ENCODE data around the gene PNPLA7.
"Not testable (repeated sequence)": the region's sequence is repeated elsewhere in the genome, so short reads cannot be mapped to it uniquely, and the experiment has no call there.

Gene PNPLA7

DNA sequence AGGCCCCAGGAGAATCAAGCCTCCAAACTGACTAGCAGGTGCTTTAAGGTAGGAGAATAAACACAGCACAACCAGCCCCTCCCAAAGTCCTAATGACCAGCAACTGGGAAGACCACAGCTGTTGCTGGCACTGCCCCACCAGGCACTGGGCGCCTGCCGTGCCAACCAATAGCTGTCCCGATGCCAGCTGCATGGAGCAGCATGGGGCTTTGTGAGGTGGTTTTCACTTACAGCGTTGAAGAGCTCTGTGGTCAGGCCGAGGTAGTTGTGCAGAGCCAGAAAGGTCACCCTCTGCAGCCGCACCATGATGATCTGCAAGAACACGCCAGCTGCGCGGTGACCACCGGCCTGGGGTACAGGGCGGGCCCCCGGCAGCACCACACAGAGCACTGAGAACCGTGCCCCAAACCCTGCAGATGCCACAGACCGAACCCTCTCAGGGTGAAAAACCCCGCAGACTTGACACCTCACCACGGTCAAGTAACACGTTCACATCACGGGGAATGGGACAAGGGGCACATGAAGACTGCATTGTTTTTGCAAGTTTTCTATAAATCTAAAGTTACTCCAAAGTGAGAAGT, 28.7 kb downstream of the PNPLA7 start:
- H3K27me3 Mint-ChIP-seq = no peaks in the 10 kb centered on the region
- DNase-seq = no peak
- H3K9me3 Mint-ChIP-seq = no peaks in the 10 kb centered on the region
- CTCF ChIA-PET = no interaction called here
- peaks cover 5% of the 10 kb centered on the region for H3K4me1 Mint-ChIP-seq
- no peak overlapping the region for H3K27ac Mint-ChIP-seq
- H3K4me3 Mint-ChIP-seq = no peak overlapping the region
- no peaks in the 10 kb centered on the region for H3K36me3 Mint-ChIP-seq

DNA sequence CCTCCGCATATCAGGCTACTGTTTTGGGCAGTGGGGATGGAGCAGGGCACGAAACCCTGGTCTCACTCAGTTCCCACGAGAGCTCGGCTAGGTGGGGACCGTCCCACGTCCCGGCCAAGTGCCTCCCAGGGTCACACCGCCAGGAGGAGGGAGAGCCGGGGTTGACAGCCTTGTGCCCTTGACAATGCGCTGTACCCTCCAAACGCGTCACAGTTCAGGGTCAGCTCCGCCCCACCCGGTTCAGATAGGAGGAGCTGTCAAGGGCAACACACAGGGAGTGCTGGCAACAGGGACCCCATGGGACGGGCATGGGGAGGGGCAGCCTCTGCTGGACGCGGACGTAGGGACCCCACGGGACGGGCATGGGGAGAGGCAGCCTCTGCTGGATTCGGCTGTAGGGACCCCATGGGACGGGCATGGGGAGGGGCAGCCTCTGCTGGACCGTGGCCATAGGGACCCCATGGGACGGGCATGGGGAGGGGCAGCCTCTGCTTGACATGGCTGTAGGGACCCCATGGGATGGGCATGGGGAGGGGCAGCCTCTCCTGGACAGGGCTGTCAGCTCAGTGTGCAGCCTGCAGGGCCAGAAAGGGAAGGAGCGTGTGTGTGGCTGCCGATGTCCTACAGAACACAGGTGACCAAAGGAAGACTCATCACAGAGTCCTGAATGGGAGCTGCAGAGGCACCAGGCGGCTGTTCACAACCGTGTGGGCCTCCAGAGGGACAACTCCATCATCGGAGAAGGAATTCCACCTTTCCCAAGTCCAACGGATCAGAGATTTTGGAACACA, 29.4 kb downstream of the PNPLA7 start:
- Mint-ChIP-seq H3K27ac (no peak overlapping the region), H3K9me3 (no peaks in the 10 kb centered on the region), H3K4me1 (peaks cover 5% of the 10 kb centered on the region), H3K36me3 (no peaks in the 10 kb centered on the region), H3K4me3 (no peak overlapping the region), H3K27me3 (no peaks in the 10 kb centered on the region)
- no peak for DNase-seq
- CTCF ChIA-PET = no interaction called here

- DNase-seq = no peak
- no peaks in the 10 kb centered on the region for H3K36me3 Mint-ChIP-seq
- H3K27ac Mint-ChIP-seq = no peak overlapping the region
- H3K4me1 Mint-ChIP-seq = no peaks in the 10 kb centered on the region
- H3K9me3 Mint-ChIP-seq = no peaks in the 10 kb centered on the region
- CTCF ChIA-PET = no interaction called here
- H3K4me3 Mint-ChIP-seq = no peak overlapping the region
- H3K27me3 Mint-ChIP-seq = no peaks in the 10 kb centered on the region
Measured at GRCh38 chr9:137519553-137519952, 30.6 kb downstream of the PNPLA7 start.

GRCh38 chr9:137518661-137519459, 31.3 kb downstream of the PNPLA7 start:
- DNase-seq, H3K4me1 Mint-ChIP-seq, H3K27me3 Mint-ChIP-seq, H3K9me3 Mint-ChIP-seq, CTCF ChIA-PET, H3K27ac Mint-ChIP-seq, H3K36me3 Mint-ChIP-seq, H3K4me3 Mint-ChIP-seq: not testable (repeated sequence)

GRCh38 chr9:137516144-137516917, 33.9 kb downstream of the PNPLA7 start:
- no peak overlapping the region for H3K27ac Mint-ChIP-seq
- H3K36me3 Mint-ChIP-seq = no peaks in the 10 kb centered on the region
- DNase-seq = no peak
- CTCF ChIA-PET = no interaction called here
- H3K27me3 Mint-ChIP-seq = no peaks in the 10 kb centered on the region
- H3K9me3 Mint-ChIP-seq = no peaks in the 10 kb centered on the region
- no peak overlapping the region for H3K4me3 Mint-ChIP-seq
- H3K4me1 Mint-ChIP-seq = no peaks in the 10 kb centered on the region

- no peaks in the 10 kb centered on the region for H3K4me1 Mint-ChIP-seq
- CTCF ChIA-PET = interaction anchor here (0.7 kb wide), 1 partner anchor 35 kb away, joined by 3 read pairs; no protein-coding TSS in a partner anchor
- H3K36me3 Mint-ChIP-seq = no peaks in the 10 kb centered on the region
- no peak overlapping the region for H3K4me3 Mint-ChIP-seq
- H3K9me3 Mint-ChIP-seq = no peaks in the 10 kb centered on the region
- no peak for DNase-seq
- H3K27me3 Mint-ChIP-seq = no peaks in the 10 kb centered on the region
- H3K27ac Mint-ChIP-seq = no peak overlapping the region
Measured at GRCh38 chr9:137515338-137515724, 34.9 kb downstream of the PNPLA7 start.

DNA sequence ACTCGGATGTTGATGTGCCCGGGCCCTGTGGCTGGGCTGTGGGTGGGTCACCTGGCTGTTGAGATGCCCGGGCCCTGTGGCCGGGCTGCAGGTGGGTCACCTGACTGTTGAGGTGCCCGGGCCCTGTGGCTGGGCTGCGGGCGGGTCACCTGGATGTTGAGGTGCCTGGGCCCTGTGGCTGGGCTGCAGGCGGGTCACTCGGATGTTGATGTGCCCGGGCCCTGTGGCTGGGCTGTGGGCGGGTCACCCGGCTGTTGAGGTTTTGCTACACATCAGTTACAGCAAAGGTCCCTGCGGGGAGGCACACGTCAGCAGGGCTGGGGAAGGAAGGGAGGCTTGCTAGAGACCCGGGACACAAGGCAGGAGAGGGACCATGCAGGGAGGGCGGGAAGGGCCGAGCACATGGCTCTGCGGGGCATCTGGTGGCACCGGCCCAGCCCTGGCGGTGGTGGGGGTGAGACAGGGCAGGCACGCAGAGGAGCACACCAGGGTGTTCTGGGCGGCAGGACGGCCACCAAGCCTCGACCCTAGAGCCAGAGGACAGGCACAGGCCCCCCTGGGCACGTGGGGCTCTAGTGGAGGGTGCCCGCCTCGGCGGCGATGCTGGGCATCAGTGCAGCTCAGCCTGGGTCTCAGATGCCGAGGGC, 35.4 kb downstream of the PNPLA7 start:
- DNase-seq = no peak
- no peaks in the 10 kb centered on the region for H3K27me3 Mint-ChIP-seq
- H3K4me3 Mint-ChIP-seq = no peak overlapping the region
- H3K36me3 Mint-ChIP-seq = no peaks in the 10 kb centered on the region
- H3K4me1 Mint-ChIP-seq = no peaks in the 10 kb centered on the region
- CTCF ChIA-PET = interaction anchor here (0.7 kb wide), 1 partner anchor 35 kb away, joined by 3 read pairs; no protein-coding TSS in a partner anchor
- no peak overlapping the region for H3K27ac Mint-ChIP-seq
- H3K9me3 Mint-ChIP-seq = no peaks in the 10 kb centered on the region

DNA sequence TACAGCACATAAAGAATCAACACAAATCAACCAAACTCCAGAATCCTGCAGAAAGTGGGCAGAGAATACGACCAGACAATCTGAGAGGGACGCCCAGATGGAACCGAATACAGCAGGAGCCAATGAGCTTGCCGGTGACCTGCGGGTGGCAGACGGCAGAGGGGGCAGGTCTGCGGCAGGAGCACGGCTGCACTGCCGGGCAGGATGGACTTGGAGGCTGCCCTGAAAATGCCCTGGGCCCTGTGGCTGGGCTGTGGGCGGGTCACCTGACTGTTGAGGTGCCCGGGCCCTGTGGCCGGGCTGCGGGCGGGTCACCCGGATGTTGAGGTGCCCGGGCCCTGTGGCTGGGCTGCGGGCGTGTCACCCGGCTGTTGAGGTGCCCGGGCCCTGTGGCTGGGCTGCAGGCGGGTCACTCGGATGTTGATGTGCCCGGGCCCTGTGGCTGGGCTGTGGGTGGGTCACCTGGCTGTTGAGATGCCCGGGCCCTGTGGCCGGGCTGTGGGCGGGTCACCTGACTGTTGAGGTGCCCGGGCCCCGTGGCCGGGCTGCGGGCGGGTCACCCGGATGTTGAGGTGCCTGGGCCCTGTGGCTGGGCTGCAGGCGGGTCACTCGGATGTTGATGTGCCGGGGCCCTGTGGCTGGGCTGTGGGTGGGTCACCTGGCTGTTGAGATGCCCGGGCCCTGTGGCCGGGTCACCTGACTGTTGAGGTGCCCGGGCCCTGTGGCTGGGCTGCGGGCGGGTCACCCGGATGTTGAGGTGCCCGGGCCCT, 36.2 kb downstream of the PNPLA7 start:
- H3K27me3 Mint-ChIP-seq, H3K36me3 Mint-ChIP-seq, H3K4me3 Mint-ChIP-seq, H3K4me1 Mint-ChIP-seq, DNase-seq, H3K27ac Mint-ChIP-seq, H3K9me3 Mint-ChIP-seq, CTCF ChIA-PET: not testable (repeated sequence)

DNA sequence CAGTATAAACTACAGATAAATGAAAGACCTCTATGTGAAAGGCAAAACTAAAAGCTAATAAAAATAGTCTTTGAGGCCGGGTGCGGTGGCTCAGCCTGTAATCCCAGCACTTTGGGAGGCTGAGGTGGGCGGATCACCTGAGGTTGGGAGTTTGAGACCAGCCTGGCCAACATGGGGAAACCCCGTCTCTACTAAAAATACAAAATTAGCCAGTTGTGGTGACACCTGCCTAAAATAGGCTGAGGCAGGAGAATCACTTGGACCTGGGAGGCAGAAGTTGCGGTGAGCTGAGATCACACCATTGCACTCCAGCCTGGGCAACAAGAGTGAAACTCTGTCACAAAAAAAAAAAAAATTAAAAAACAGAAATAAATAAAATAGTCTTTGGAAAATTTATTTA, 37.1 kb downstream of the PNPLA7 start:
- H3K27ac Mint-ChIP-seq, H3K9me3 Mint-ChIP-seq, DNase-seq, H3K27me3 Mint-ChIP-seq, H3K36me3 Mint-ChIP-seq, H3K4me3 Mint-ChIP-seq, CTCF ChIA-PET, H3K4me1 Mint-ChIP-seq: not testable (repeated sequence)

GRCh38 chr9:137511758-137512463, 38.3 kb downstream of the PNPLA7 start:
- H3K27ac Mint-ChIP-seq = no peak overlapping the region
- DNase-seq = no peak
- no peaks in the 10 kb centered on the region for H3K27me3 Mint-ChIP-seq
- no peaks in the 10 kb centered on the region for H3K9me3 Mint-ChIP-seq
- CTCF ChIA-PET = no interaction called here
- no peaks in the 10 kb centered on the region for H3K36me3 Mint-ChIP-seq
- no peaks in the 10 kb centered on the region for H3K4me1 Mint-ChIP-seq
- no peak overlapping the region for H3K4me3 Mint-ChIP-seq

- H3K9me3 Mint-ChIP-seq, CTCF ChIA-PET, H3K27me3 Mint-ChIP-seq, H3K4me1 Mint-ChIP-seq, H3K36me3 Mint-ChIP-seq, H3K4me3 Mint-ChIP-seq, H3K27ac Mint-ChIP-seq, DNase-seq: not testable (repeated sequence)
Measured at GRCh38 chr9:137511126-137511525, 39.1 kb downstream of the PNPLA7 start.

DNA sequence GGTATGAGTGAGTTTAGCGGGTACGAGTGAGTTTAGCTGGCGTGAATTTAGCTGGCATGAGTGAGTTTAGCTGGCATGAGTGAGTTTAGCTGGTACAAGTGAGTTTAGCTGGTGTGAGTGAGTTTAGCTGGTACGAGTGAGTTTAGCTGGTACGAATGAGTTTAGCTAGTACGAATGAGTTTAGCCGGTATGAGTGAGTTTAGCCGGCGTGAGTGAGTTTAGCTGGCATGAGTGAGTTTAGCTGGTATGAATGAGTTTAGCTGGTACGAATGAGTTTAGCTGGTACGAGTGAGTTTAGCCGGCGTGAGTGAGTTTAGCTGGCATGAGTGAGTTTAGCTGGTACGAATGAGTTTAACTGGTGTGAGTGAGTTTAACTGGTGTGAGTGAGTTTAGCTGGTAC, 41.0 kb downstream of the PNPLA7 start:
- DNase-seq = no peak
- H3K27ac Mint-ChIP-seq = no peak overlapping the region
- no peaks in the 10 kb centered on the region for H3K27me3 Mint-ChIP-seq
- CTCF ChIA-PET = interaction anchor here (1.2 to 2.4 kb wide), 2 partner anchors 16 to 26 kb away, joined by 5 to 8 read pairs; no protein-coding TSS in a partner anchor
- H3K4me1 Mint-ChIP-seq = no peaks in the 10 kb centered on the region
- H3K4me3 Mint-ChIP-seq = no peak overlapping the region
- H3K36me3 Mint-ChIP-seq = no peaks in the 10 kb centered on the region
- no peaks in the 10 kb centered on the region for H3K9me3 Mint-ChIP-seq

- CTCF ChIA-PET = no interaction called here
- Mint-ChIP-seq H3K27me3 (peaks cover 21% of the 10 kb centered on the region), H3K36me3 (peaks cover 9% of the 10 kb centered on the region), H3K27ac (no peak overlapping the region), H3K4me3 (no peak overlapping the region), H3K9me3 (peaks cover 10% of the 10 kb centered on the region), H3K4me1 (peaks cover 3% of the 10 kb centered on the region)
- no peak for DNase-seq
Measured at GRCh38 chr9:137506702-137507171, 43.5 kb downstream of the PNPLA7 start.

Data from activated naive CD4-positive, alpha-beta T cell treated with anti-CD3 and anti-CD28 coated beads, Interleukin-2, amount 10 ng/mL, durations not matched to agents 7 days and 5 days (primary cell).